ENCODE measurements around the gene ZNF483. TPM values are rescaled to one million over a fixed set of nuclear protein-coding genes. Genes with fewer than 3 reads are reported as not detected.
"Not testable (repeated sequence)": the region's sequence is repeated elsewhere in the genome, so short reads cannot be mapped to it uniquely, and the experiment has no call there.

The ZNF483 gene
- total RNA-seq, 3 donors from 2014 or later (not counting 1 experiment from before 2014, with no cell fraction given): 5.7 to 7.4 (median 5.8) TPM

DNA sequence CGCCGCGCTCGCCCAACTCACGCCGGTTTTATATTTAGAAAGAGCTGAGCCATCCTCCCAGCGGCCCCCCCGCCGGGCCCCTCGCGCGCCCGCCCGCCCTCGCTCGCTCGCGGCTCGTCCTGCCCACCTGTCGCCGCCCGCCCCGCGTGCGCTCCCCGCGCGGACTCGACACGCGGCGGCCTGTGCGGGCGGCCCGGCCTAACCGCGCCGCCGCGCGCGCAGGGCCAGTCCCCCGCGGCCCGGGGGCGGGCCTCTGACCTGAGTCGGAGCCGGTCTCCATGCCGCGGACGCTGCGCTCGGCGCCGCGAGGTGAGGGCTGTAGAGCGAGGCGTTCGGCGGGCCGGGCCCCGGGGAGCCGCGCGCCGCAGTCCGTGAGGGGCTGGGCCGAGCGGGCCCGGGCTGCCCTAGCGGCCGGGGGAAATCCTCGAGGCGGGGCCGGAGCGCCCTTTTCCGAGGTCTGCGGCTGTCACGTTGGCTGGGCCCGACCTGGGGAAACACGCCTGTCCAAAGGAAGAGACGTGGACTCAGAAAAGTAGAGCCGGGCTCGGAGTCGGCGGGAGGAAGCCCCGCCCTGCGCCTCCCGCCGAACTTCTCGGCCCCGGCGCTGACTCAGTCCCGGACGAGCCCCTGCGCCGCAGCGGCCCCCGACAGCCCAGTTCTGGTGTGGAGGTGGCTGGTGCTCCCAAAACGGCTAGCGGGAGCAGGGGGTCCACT is 41.0 kb upstream of the ZNF483 start, which contains the start of gene ECPAS:
Gene ECPAS (minus strand): TSS at position 526 of the 714 bp plus-strand sequence. CDS start 11,465 bp downstream, outside the sequence.
- Histone ChIP-seq H3K27ac (ENCODE audit: low read length) (peak within 1 kb of the TSS; percentile 78), H3K9me3 (ENCODE audit: control insufficient read depth, insufficient read depth, low read length) (no peaks in the 10 kb centered on the region), H3K36me3 (ENCODE audit: control insufficient read depth, insufficient read depth, low read length) (no peaks in the 10 kb centered on the region), H3K4me1 (ENCODE audit: control insufficient read depth, insufficient read depth, low read length) (peaks cover 10% of the 10 kb centered on the region), H3K4me3 (ENCODE audit: low read length) (peak within 1 kb of the TSS; percentile 83), H3K27me3 (ENCODE audit: control insufficient read depth, insufficient read depth, low read length) (no peaks in the 10 kb centered on the region)
- H3K4me1 Mint-ChIP-seq: peaks cover 21 to 31% of the 10 kb centered on the region in 2 donors
- H3K9me3 Mint-ChIP-seq: no peaks in the 10 kb centered on the region
- WGBS (ENCODE audit: insufficient coverage): under 1% methylated on average over 101 of the region's 101 CpGs
- TF ChIP-seq, protein P1, sequence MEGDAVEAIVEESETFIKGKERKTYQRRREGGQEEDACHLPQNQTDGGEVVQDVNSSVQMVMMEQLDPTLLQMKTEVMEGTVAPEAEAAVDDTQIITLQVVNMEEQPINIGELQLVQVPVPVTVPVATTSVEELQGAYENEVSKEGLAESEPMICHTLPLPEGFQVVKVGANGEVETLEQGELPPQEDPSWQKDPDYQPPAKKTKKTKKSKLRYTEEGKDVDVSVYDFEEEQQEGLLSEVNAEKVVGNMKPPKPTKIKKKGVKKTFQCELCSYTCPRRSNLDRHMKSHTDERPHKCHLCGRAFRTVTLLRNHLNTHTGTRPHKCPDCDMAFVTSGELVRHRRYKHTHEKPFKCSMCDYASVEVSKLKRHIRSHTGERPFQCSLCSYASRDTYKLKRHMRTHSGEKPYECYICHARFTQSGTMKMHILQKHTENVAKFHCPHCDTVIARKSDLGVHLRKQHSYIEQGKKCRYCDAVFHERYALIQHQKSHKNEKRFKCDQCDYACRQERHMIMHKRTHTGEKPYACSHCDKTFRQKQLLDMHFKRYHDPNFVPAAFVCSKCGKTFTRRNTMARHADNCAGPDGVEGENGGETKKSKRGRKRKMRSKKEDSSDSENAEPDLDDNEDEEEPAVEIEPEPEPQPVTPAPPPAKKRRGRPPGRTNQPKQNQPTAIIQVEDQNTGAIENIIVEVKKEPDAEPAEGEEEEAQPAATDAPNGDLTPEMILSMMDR (IDR thresholded peaks at IDR 0.05): no peak
- DNase-seq (peak; percentile 69 to 75), ATAC-seq (peak; percentile 59 to 77 (median 71))
- intact Hi-C loops (cut with micrococcal nuclease): loop anchor here (2.0 kb wide), 1 partner anchor 147 kb away; the partner anchor contains the start of gene DNAJC25
- H3K27ac Mint-ChIP-seq: peak within 1 kb of the TSS; percentile 87 to 90
- no peaks in the 10 kb centered on the region for H3K36me3 Mint-ChIP-seq
- H3K4me3 Mint-ChIP-seq: peak within 1 kb of the TSS; percentile 85
- peaks cover 3 to 7% of the 10 kb centered on the region in 2 donors for H3K27me3 Mint-ChIP-seq (ENCODE audit: low read depth in 2 of 2)

DNA sequence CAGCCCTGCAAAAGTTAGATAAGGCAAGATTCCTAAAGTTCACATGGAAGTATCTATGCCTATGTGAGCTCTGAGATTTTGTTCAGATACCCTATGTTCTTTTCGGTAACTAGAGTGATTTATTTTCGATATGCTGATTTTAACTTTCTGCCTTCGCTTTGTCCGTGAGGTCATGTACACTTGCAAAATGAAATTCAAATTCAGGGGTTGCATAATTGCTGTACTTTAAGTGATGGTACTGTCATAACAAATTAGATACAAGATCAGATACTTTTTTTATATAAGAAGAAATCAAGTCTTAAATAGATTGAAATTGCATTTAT is 40.4 kb upstream of the ZNF483 start:
- H3K27ac Mint-ChIP-seq: peak overlapping the region; percentile 87 to 89

DNA sequence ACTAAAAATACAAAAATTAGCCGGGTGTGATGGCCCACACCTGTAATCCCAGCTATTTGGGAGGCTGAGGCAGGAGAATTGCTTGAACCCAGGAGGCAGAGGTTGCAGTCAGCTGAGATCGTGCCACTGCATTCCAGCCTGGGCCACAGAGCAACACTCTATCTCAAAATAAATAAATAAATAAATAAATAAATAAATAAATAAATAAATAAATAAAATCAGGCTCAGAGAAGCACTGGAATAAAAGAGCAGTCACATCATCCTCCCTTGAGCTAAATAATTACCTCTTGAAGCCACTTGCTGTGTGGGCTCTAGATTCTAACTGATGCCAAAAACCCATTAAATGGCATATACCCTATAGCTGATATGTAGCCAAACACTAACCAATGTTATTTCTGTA is 27.8 kb upstream of the ZNF483 start:
- H3K4me3 ChIP-seq (ENCODE audit: low read length); H3K36me3 Mint-ChIP-seq; H3K9me3 ChIP-seq (ENCODE audit: control insufficient read depth, insufficient read depth, low read length); H3K9me3 Mint-ChIP-seq; H3K27ac Mint-ChIP-seq; intact Hi-C loops (cut with micrococcal nuclease); H3K27me3 ChIP-seq (ENCODE audit: control insufficient read depth, insufficient read depth, low read length); H3K4me1 ChIP-seq (ENCODE audit: control insufficient read depth, insufficient read depth, low read length); H3K4me3 Mint-ChIP-seq; H3K27ac ChIP-seq (ENCODE audit: low read length); ATAC-seq; H3K4me1 Mint-ChIP-seq; DNase-seq; H3K36me3 ChIP-seq (ENCODE audit: control insufficient read depth, insufficient read depth, low read length): not testable (repeated sequence)
- 92% methylated on average over 1 of the region's 2 CpGs for WGBS (ENCODE audit: insufficient coverage)
- H3K27me3 Mint-ChIP-seq (ENCODE audit: low read depth in 2 of 2): peaks cover 0 to 11% of the 10 kb centered on the region in 2 donors

More for the DNA sequence above, 40.4 kb upstream of the ZNF483 start:
- Histone ChIP-seq H3K27ac (ENCODE audit: low read length) (peak overlapping the region; percentile 78), H3K4me3 (ENCODE audit: low read length) (peak overlapping the region; percentile 47), H3K9me3 (ENCODE audit: control insufficient read depth, insufficient read depth, low read length) (no peaks in the 10 kb centered on the region), H3K27me3 (ENCODE audit: control insufficient read depth, insufficient read depth, low read length) (no peaks in the 10 kb centered on the region), H3K36me3 (ENCODE audit: control insufficient read depth, insufficient read depth, low read length) (no peaks in the 10 kb centered on the region), H3K4me1 (ENCODE audit: control insufficient read depth, insufficient read depth, low read length) (peaks cover 10% of the 10 kb centered on the region)
- 7% methylated on average over 4 of the region's 4 CpGs for WGBS (ENCODE audit: insufficient coverage)
- intact Hi-C loops (cut with micrococcal nuclease): loop anchor here (2.0 kb wide), 1 partner anchor 146 kb away; the partner anchor contains the start of gene DNAJC25
- no peak for ATAC-seq
- TF ChIP-seq, protein P1 (IDR thresholded peaks at IDR 0.05): no peak
- Mint-ChIP-seq H3K27me3 (ENCODE audit: low read depth in 2 of 2) (peaks cover 3 to 7% of the 10 kb centered on the region in 2 donors), H3K36me3 (no peaks in the 10 kb centered on the region), H3K9me3 (no peaks in the 10 kb centered on the region), H3K4me3 (peak overlapping the region; percentile 85), H3K4me1 (peaks cover 19 to 29% of the 10 kb centered on the region in 2 donors)
- DNase-seq: no peak

DNA sequence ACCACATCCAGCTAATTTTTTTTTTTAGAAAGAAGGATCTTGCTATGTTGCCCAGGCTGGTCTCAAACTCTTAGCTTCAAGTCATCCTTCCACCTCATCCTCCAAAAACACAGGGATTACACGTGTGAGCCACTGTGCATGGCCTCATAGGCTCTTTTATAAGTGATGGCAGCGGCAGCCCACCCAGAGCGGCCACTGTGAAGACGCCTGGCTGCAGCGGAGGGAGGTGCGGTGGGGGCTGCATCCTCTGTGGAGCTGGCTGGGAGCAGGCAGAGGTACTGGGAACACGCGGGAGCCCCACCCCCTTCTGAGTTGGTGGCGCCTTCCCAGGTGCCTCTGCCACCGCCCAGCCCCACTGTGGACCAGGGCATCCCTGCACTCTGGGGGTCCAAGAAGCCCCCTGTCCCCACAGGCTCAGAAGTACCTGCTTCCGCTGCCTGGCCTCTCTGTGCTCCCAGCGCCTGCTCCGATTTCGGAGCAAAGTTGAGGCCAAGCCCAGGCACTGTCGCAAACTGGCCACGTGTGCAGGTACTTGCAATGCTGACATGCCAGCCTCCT is 23.9 kb upstream of the ZNF483 start:
- WGBS (ENCODE audit: insufficient coverage): 95% methylated on average over 16 of the region's 16 CpGs
- H3K4me1 Mint-ChIP-seq: no peaks in the 10 kb centered on the region
- DNase-seq: no peak
- H3K27me3 ChIP-seq (ENCODE audit: control insufficient read depth, insufficient read depth, low read length): peaks cover 3% of the 10 kb centered on the region
- H3K9me3 Mint-ChIP-seq: no peaks in the 10 kb centered on the region
- peaks cover 0 to 10% of the 10 kb centered on the region in 2 donors for H3K27me3 Mint-ChIP-seq (ENCODE audit: low read depth in 2 of 2)
- no peaks in the 10 kb centered on the region for H3K4me1 ChIP-seq (ENCODE audit: control insufficient read depth, insufficient read depth, low read length)
- H3K4me3 ChIP-seq (ENCODE audit: low read length): no peak overlapping the region
- no peaks in the 10 kb centered on the region for H3K36me3 Mint-ChIP-seq
- no peak overlapping the region for H3K27ac Mint-ChIP-seq
- no peaks in the 10 kb centered on the region for H3K9me3 ChIP-seq (ENCODE audit: control insufficient read depth, insufficient read depth, low read length)
- H3K27ac ChIP-seq (ENCODE audit: low read length): no peak overlapping the region
- no peaks in the 10 kb centered on the region for H3K36me3 ChIP-seq (ENCODE audit: control insufficient read depth, insufficient read depth, low read length)
- ATAC-seq: no peak
- TF ChIP-seq, protein P1 (IDR thresholded peaks at IDR 0.05): no peak
- H3K4me3 Mint-ChIP-seq: no peak overlapping the region
- intact Hi-C loops (cut with micrococcal nuclease): no loop called here
